GM12801 (cell line): Measurements from ENCODE around the gene IGF1R.

ENCODE experiments used
- TF ChIP-seq, protein P1 (sequence below): IDR thresholded peaks from one replicate; pipeline ENCODE4 v1.5.1; 2011; ENCODE audit warnings: control low read depth; ENCODE audit not compliant: insufficient read length; ENCODE audit errors: extremely low read depth

IGF1R gene

DNA sequence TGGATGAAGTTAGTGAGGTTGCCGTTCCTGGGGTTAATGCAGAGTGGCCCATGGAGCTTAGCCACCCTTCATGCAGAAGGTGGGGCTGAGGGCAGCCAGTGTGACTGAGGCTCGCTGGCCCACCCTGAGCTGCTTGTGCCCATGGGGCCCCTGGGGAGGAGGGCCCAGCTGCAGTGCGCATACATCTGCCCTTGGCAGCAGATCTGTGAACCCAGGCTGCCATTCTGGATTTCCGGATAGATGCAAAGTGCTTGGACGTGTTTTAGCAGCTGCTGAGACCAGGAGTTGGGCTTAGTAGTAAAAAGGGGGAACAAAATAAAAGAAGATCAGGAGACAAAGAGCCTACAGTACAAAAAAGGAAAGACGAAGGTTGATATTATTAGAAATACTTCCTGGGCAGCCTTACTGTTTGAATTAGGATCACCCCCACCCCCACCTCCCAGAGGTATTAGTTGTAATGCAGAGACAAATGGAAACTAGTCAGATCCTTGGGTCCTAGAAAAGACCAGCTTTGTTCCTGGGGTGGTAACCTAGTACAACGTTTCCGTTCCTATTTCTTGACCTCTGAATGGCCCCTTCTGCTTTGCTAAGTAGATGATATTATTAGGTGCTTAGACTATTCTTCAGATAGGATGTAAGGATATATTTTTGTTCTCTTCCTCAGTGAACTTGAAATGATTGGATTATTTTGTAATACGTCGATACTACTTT is 70.2 kb downstream of the IGF1R start:
- TF ChIP-seq, protein P1, sequence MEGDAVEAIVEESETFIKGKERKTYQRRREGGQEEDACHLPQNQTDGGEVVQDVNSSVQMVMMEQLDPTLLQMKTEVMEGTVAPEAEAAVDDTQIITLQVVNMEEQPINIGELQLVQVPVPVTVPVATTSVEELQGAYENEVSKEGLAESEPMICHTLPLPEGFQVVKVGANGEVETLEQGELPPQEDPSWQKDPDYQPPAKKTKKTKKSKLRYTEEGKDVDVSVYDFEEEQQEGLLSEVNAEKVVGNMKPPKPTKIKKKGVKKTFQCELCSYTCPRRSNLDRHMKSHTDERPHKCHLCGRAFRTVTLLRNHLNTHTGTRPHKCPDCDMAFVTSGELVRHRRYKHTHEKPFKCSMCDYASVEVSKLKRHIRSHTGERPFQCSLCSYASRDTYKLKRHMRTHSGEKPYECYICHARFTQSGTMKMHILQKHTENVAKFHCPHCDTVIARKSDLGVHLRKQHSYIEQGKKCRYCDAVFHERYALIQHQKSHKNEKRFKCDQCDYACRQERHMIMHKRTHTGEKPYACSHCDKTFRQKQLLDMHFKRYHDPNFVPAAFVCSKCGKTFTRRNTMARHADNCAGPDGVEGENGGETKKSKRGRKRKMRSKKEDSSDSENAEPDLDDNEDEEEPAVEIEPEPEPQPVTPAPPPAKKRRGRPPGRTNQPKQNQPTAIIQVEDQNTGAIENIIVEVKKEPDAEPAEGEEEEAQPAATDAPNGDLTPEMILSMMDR: no peak

DNA sequence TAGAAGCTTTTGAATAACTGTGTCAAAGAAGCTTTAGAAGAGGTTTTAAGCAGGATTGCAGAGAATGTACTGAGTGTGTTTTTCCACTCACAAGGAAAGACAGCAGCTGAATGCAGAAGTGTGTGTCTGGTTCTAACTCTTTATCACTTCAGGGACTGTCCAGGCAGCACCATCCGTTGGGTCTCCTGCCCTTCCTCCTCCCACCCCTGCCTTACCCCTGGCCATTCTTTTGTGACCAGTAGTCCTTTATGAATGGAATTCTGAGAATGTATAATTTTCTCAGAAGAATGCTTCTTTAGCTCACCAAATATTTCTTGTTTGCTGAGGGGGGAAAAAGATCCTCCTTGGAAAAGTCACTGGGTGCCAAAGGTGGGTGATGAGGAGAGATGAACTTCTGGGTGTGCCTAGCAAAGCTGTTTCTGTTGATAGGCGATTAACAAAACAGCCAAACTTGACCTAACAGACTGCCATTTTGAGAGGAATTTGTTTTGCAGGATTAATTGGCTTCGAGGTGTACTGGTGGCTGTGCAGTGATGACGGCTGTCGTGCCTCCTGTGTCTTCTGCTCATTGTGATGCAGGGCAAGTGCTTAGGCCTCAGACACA is 70.9 kb downstream of the IGF1R start:
- TF ChIP-seq, protein P1: no peak

DNA sequence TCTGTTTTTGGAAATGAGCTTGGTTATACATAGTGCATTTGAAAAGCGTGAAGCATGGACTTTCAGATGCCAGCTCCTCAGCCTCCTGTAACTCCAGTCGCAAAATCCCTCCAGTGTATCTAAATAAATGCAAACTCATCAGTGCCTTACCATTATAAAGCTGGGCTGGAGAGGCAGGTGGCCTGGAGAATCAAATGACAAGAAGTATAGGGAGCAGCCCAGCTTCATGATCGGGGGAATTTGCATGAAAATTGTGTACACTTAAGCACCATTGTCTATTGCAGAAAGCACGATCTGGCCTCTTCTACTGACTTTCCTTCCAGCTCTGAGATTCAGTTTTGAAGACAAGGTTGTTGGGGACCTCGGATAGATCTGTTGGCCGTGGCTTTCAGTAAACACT is 71.7 kb downstream of the IGF1R start:
- TF ChIP-seq, protein P1: no peak

DNA sequence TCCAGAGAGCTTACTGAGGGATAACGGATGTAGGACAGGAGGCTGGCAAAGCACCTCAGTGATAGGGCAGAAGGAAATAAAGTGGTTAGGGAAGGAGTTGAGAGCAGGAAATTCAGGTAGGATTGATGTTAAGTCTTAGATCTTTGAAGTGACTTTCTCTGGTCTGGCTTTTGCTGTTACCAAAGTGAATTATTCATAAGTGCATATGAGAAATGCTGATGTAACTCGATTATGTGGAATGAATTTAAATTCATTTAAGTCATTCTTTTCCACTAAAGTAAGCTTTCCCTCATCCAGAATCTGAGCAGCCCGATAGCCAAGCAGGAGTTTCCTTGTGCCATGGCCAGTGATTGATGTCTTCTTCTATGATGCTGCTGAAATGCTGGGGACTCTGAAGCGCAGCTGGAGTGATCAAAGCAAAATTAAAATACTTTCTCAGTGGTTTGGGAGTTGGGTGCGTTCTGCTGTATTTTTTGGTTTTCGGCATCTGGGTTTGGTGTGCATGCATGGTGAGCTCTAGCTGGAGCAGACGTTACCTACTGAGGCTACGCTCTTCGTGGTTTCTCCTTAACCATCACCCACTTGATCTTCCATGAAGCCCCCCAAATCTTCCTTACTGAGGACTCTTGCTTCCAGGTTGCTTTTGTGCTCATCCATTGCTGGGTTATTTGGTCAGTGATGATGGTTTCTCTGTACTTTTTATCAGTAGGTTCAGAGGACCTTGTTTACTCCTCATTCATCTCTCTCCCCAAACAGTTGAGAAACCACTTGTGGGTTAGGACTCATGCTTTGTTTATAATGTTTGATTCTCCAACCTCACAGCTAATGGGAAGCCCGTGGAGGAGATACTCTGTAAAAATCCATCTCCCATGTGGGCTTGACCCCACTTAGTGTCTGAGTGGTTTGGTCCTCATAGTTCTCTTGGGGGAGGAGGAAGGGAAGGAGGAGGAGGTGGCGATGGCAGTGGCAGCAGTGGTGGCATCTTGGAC is 72.5 kb downstream of the IGF1R start:
- TF ChIP-seq, protein P1: no peak

DNA sequence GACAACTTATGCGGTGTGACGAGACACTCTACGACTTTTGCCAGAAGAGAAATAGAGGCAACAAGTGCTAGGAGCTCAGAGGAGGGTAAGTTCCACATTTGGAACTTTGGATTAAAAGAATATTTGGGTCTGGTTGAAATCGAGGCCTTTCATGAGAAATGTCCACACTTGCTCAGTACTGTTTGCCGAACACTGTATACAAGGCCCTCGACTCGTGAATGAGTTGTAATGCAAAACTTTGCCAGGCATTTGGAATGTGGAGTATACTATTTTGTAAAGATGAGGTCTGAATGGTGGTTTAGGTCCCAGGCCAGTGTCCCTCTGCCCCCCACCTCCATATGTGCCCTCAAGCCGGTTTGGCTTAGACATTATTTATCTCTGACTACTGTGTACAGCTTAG is 73.9 kb downstream of the IGF1R start:
- TF ChIP-seq, protein P1: no peak

DNA sequence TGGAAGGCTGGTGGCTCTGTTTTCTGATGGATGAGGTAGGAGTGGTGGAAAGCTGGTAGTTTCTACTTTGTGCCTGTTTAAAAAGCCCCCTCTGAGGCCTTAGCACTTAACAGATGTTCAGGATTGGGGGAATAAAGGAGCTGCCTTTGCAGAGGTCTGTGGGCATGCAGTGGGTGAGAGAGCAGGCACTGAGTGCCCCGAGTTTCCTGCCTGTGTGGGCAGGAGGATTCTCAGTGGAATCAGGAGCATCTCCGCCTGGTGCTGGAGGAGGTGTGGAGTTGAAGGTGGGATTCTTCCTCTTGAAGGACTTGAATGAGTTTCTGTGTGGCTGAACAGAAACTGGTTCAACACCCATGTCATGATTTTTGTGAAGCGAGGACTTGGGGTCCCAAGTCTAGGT is 74.3 kb downstream of the IGF1R start:
- TF ChIP-seq, protein P1: no peak

DNA sequence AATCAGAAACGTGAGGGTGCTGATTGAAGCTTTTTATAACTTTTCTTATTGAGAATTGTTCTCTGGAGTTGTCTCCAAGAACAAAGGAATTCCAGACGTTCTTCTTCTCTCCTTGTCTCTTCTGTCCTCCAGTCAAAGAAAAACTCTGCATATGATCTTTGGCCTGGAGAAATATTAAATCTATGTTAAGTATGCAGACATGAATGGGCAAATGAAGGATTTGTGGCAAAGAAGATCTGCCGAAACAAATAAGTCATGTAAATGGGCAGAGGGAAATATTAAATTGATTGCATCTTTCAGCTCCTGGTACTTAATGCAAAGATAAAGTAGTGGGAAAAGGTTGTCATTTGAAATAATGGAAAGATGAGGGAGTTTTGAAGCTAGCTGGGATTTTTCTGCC is 74.9 kb downstream of the IGF1R start:
- TF ChIP-seq, protein P1: no peak
